IPS DF 4.7 (cell line): ENCODE results near the gene CCT7.
"Not testable (repeated sequence)": the region's sequence is repeated elsewhere in the genome, so short reads cannot be mapped to it uniquely, and the experiment has no call there.

Experiments used
- DNase-seq: peaks from one replicate; pipeline ENCODE4 v3.0.0-alpha.2; 2013; ENCODE audit warnings: low spot score; ENCODE audit errors: extremely low read depth

Gene CCT7

GRCh38 chr2:73233932-73234832 is at the start of gene CCT7:
Gene CCT7 (plus strand): TSS chr2:73234308. CDS start chr2:73234379, 71 bp downstream.
- DNase-seq: no peak

GRCh38 chr2:73185965-73186364 is 48.1 kb upstream of the CCT7 start:
- DNase-seq: no peak

GRCh38 chr2:73187549-73187948 is 46.6 kb upstream of the CCT7 start:
- DNase-seq: no peak

- DNase-seq: no peak
Measured at GRCh38 chr2:73197579-73197978, 36.5 kb upstream of the CCT7 start.

- not testable (repeated sequence) for DNase-seq
Measured at GRCh38 chr2:73200281-73200680, 33.8 kb upstream of the CCT7 start.

- no peak for DNase-seq
Measured at GRCh38 chr2:73202156-73203054, 31.7 kb upstream of the CCT7 start, which contains the start of gene NOTO. Gene NOTO (plus strand): TSS chr2:73202574. CDS start chr2:73202667, 93 bp downstream.

- no peak for DNase-seq
Measured at GRCh38 chr2:73203055-73203681, 30.9 kb upstream of the CCT7 start.

GRCh38 chr2:73205611-73206010 is 28.5 kb upstream of the CCT7 start:
- DNase-seq: no peak

GRCh38 chr2:73208258-73208657 is 25.9 kb upstream of the CCT7 start:
- no peak for DNase-seq

- no peak for DNase-seq
Measured at GRCh38 chr2:73210019-73210418, 24.1 kb upstream of the CCT7 start.

- no peak for DNase-seq
Measured at GRCh38 chr2:73210696-73211095, 23.4 kb upstream of the CCT7 start.

- no peak for DNase-seq
Measured at GRCh38 chr2:73212098-73212447, 22.0 kb upstream of the CCT7 start.

GRCh38 chr2:73212448-73213176 is 21.5 kb upstream of the CCT7 start:
- no peak for DNase-seq

- DNase-seq: no peak
Measured at GRCh38 chr2:73214120-73215035, 19.7 kb upstream of the CCT7 start, which contains the start of gene SMYD5. Gene SMYD5 (plus strand): TSS chr2:73214245. CDS start chr2:73214267, 22 bp downstream.

- DNase-seq: no peak
Measured at GRCh38 chr2:73215254-73215653, 18.9 kb upstream of the CCT7 start.

GRCh38 chr2:73217160-73217559 is 16.9 kb upstream of the CCT7 start:
- no peak for DNase-seq

- DNase-seq: no peak
Measured at GRCh38 chr2:73217826-73218225, 16.3 kb upstream of the CCT7 start.

GRCh38 chr2:73218298-73218697 is 15.8 kb upstream of the CCT7 start:
- DNase-seq: no peak

- DNase-seq: no peak
Measured at GRCh38 chr2:73223821-73224220, 10.3 kb upstream of the CCT7 start.
